H1 (cell line): Measurements from ENCODE around the gene SNAPC3. TPM values are rescaled to one million over a fixed set of nuclear protein-coding genes. Genes with fewer than 3 reads are reported as not detected.

Source experiments
- CTCF ChIA-PET: fragments of 300-600 bp; sonication (Branson Sonifier 250); formaldehyde crosslinking; loops from one replicate; lab custom pipeline; 2021; ENCODE audit not compliant: partially characterized antibody; lab: Charles Lee
- POLR2A ChIA-PET: fragments of 300-600 bp; sonication (Branson Sonifier 250); formaldehyde crosslinking; loops from one replicate; lab custom pipeline; 2021; ENCODE audit warnings: inconsistent platforms; ENCODE audit not compliant: partially characterized antibody; lab: Charles Lee
- DNase-seq, 2 experiments: peaks; one replicate each; pipeline versions ENCODE4 v3.0.0 to v3.0.0-alpha.2; 2010 to 2022; ENCODE audit warnings: low spot score in 2 of 2, low read depth in 1 of 2, mixed read lengths in 1 of 2
- FAIRE-seq: peaks from 2 replicates; lab custom pipeline; 2011; peaks lifted over from hg19 to GRCh38; lab: Jason Lieb, UNC
- H2AFZ ChIP-seq: 2 replicates; pipeline ENCODE4 v1.8.1; 2012; ENCODE audit warnings: low read length, inconsistent platforms
- H2AK5ac ChIP-seq: 2 replicates; pipeline ENCODE4 v1.6.1; 2013; ENCODE audit warnings: low read depth, low read length
- H2BK120ac ChIP-seq: replicated peaks from 2 replicates; pipeline ENCODE3; 2013; ENCODE audit warnings: low read depth, low read length, inconsistent platforms
- H2BK12ac ChIP-seq: 2 replicates; pipeline ENCODE4 v1.6.1; 2013; ENCODE audit warnings: low read depth, low read length
- H2BK15ac ChIP-seq: 2 replicates; pipeline ENCODE4 v1.6.1; 2013; ENCODE audit warnings: low read length
- H2BK20ac ChIP-seq: 2 replicates; pipeline ENCODE4 v1.6.1; 2013; ENCODE audit warnings: low read length
- H2BK5ac ChIP-seq: 2 replicates; pipeline ENCODE4 v1.6.1; 2013; ENCODE audit warnings: low read depth, low read length
- H3K14ac ChIP-seq: 2 replicates; pipeline ENCODE4 v1.6.1; 2013; ENCODE audit warnings: inconsistent platforms; ENCODE audit not compliant: insufficient read length
- H3K18ac ChIP-seq: 2 replicates; pipeline ENCODE4 v1.6.1; 2013; ENCODE audit warnings: low read length; ENCODE audit errors: extremely low read depth
- H3K23ac ChIP-seq: 2 replicates; pipeline ENCODE4 v1.6.1; 2013; ENCODE audit warnings: inconsistent platforms; ENCODE audit not compliant: insufficient read length
- H3K23me2 ChIP-seq: 2 replicates; pipeline ENCODE4 v1.6.1; 2013; ENCODE audit warnings: low read depth, low read length
- H3K27ac ChIP-seq: 2 replicates; pipeline ENCODE4 v1.6.1; 2011; ENCODE audit warnings: low read depth, low read length, inconsistent platforms
- H3K27me3 ChIP-seq, 4 experiments: replicated peaks in 1 of 4; 1 replicate in 1 of 4; 2 replicates in 3 of 4; pipeline versions ENCODE4 v1.6.1 to v1.8.1; 2011 to 2013; ENCODE audit warnings: low read length in 3 of 4, mild to moderate bottlenecking in 3 of 4, inconsistent platforms in 2 of 4, mixed read lengths in 2 of 4, moderate library complexity in 1 of 4; ENCODE audit not compliant: control insufficient read depth in 3 of 4, insufficient read depth in 3 of 4; ENCODE audit errors: extremely low read depth in 1 of 4
- H3K36me3 ChIP-seq, 4 experiments: 2 replicates each; pipeline versions ENCODE4 v1.6.1 to v1.8.1; 2011 to 2013; ENCODE audit warnings: mild to moderate bottlenecking in 4 of 4, low read length in 3 of 4, moderate library complexity in 2 of 4, control low read depth in 1 of 4, inconsistent platforms in 1 of 4; ENCODE audit not compliant: insufficient read depth in 4 of 4, control insufficient read depth in 2 of 4
- H3K4ac ChIP-seq: replicated peaks from 2 replicates; pipeline ENCODE3; 2013; ENCODE audit warnings: low read length, low read depth, mixed read lengths, inconsistent platforms; ENCODE audit not compliant: insufficient read length
- H3K4me1 ChIP-seq, 4 experiments: replicated peaks in 1 of 4; 1 replicate in 1 of 4; 2 replicates in 3 of 4; pipeline versions ENCODE4 v1.6.1 to v1.8.1; 2011 to 2013; ENCODE audit warnings: low read length in 3 of 4, inconsistent platforms in 2 of 4, mixed read lengths in 1 of 4; ENCODE audit not compliant: insufficient read depth in 4 of 4, control insufficient read depth in 3 of 4
- H3K4me2 ChIP-seq, 2 experiments: 2 replicates each; pipeline versions ENCODE4 v1.6.1 to v1.8.1; 2011 to 2013; ENCODE audit warnings: low read depth in 2 of 2, low read length in 2 of 2, control low read depth in 1 of 2, inconsistent platforms in 1 of 2, mild to moderate bottlenecking in 1 of 2; ENCODE audit not compliant: insufficient read depth in 1 of 2
- H3K4me3 ChIP-seq, 4 experiments: fragments of 200-600, 300-600 bp in 1 of 4; sonication (generic), shearing (Covaris generic), sonication (Bioruptor Twin) in 1 of 4; 2 replicates each; pipeline versions ENCODE4 v1.5.1 to v1.8.1; 2011 to 2016; ENCODE audit warnings: low read length in 4 of 4, low read depth in 3 of 4, control low read depth in 2 of 4, inconsistent platforms in 2 of 4, mild to moderate bottlenecking in 2 of 4, mixed read lengths in 1 of 4, moderate library complexity in 1 of 4; ENCODE audit not compliant: insufficient read depth in 2 of 4; ENCODE audit errors: extremely low read depth in 1 of 4
- H3K56ac ChIP-seq: replicated peaks from 2 replicates; pipeline ENCODE3; 2013; ENCODE audit warnings: low read depth, mild to moderate bottlenecking, mixed read lengths, low read length, inconsistent platforms; ENCODE audit not compliant: insufficient read length
- H3K79me1 ChIP-seq: 2 replicates; pipeline ENCODE4 v1.6.1; 2013; ENCODE audit warnings: low read depth, low read length, control low read depth
- H3K79me2 ChIP-seq, 2 experiments: 2 replicates each; pipeline versions ENCODE4 v1.6.1 to v1.8.1; 2012 to 2013; ENCODE audit warnings: low read length in 2 of 2, mild to moderate bottlenecking in 2 of 2, inconsistent platforms in 1 of 2; ENCODE audit not compliant: insufficient read depth in 2 of 2, control insufficient read depth in 1 of 2
- H3K9ac ChIP-seq, 4 experiments: replicated peaks in 1 of 4; 1 replicate in 1 of 4; 2 replicates in 3 of 4; pipeline versions ENCODE4 v1.6.1 to v1.8.1; 2011 to 2013; ENCODE audit warnings: low read depth in 3 of 4, low read length in 3 of 4, control low read depth in 2 of 4, mild to moderate bottlenecking in 2 of 4, moderate library complexity in 2 of 4, inconsistent platforms in 1 of 4; ENCODE audit errors: extremely low read depth in 1 of 4
- H3K9me3 ChIP-seq, 2 experiments: 2 replicates each; pipeline versions ENCODE4 v1.6.1 to v1.8.1; 2012 to 2013; ENCODE audit warnings: mild to moderate bottlenecking in 2 of 2, moderate library complexity in 2 of 2, control low read depth in 1 of 2, inconsistent platforms in 1 of 2, low read depth in 1 of 2, low read length in 1 of 2, mixed read lengths in 1 of 2; ENCODE audit not compliant: insufficient read depth in 2 of 2
- H4K20me1 ChIP-seq, 2 experiments: replicated peaks in 1 of 2; 2 replicates each; pipeline versions ENCODE3 to v1.8.1; 2011 to 2013; ENCODE audit warnings: inconsistent platforms in 2 of 2, low read length in 2 of 2, mild to moderate bottlenecking in 1 of 2; ENCODE audit not compliant: insufficient read depth in 2 of 2, control insufficient read depth in 1 of 2
- H4K5ac ChIP-seq: 2 replicates; pipeline ENCODE4 v1.6.1; 2013; ENCODE audit warnings: low read length, low read depth, mixed read lengths, inconsistent platforms; ENCODE audit not compliant: insufficient read length
- H4K8ac ChIP-seq: 2 replicates; pipeline ENCODE4 v1.8.0; 2013; ENCODE audit warnings: mild to moderate bottlenecking, moderate library complexity, low read length, inconsistent platforms; ENCODE audit not compliant: insufficient read depth; ENCODE audit errors: extremely low read depth
- H4K91ac ChIP-seq: replicated peaks from 2 replicates; pipeline ENCODE3; 2013; ENCODE audit warnings: low read length, mixed read lengths, inconsistent platforms; ENCODE audit not compliant: insufficient read length
- ATF3 ChIP-seq: IDR thresholded peaks from 2 replicates; pipeline ENCODE4 v1.6.1; 2011; ENCODE audit warnings: low read depth, mild to moderate bottlenecking, low read length; ENCODE audit not compliant: insufficient read depth
- BRCA1 ChIP-seq: IDR thresholded peaks from 2 replicates; pipeline ENCODE4 v1.6.1; 2012; ENCODE audit warnings: low read depth, low read length, improper control_type of control experiment
- CBX5 ChIP-seq: fragments of 300-800, 300-1000 bp; sonication (generic); IDR thresholded peaks from 2 replicates; pipeline ENCODE4 v1.7.1; 2016; ENCODE audit warnings: antibody characterized with exemption, low read length, low read depth
- CEBPB ChIP-seq: IDR thresholded peaks from 2 replicates; pipeline ENCODE4 v1.6.1; 2012; ENCODE audit warnings: low read depth, low read length
- CTBP2 ChIP-seq: IDR thresholded peaks from 2 replicates; pipeline ENCODE4 v1.7.0; 2011; ENCODE audit warnings: borderline replicate concordance, mild to moderate bottlenecking, moderate library complexity, mixed read lengths, low read length; ENCODE audit not compliant: insufficient read depth, insufficient read length
- NRF1 ChIP-seq: IDR thresholded peaks from 2 replicates; pipeline ENCODE4 v1.6.1; 2011; ENCODE audit warnings: mild to moderate bottlenecking, low read depth, low read length, improper control_type of control experiment
- RXRA ChIP-seq: IDR thresholded peaks from 2 replicates; pipeline ENCODE4 v1.6.1; 2011; ENCODE audit warnings: low read depth, mild to moderate bottlenecking, low read length, moderate library complexity; ENCODE audit not compliant: insufficient read depth
- SRF ChIP-seq: IDR thresholded peaks from 2 replicates; pipeline ENCODE4 v1.6.1; 2011; ENCODE audit warnings: mild to moderate bottlenecking, low read depth, low read length, moderate library complexity
- TAF1 ChIP-seq: IDR thresholded peaks from 2 replicates; pipeline ENCODE4 v1.6.1; 2011; ENCODE audit warnings: mild to moderate bottlenecking, low read depth, low read length
- TAF7 ChIP-seq: optimal IDR thresholded peaks from 2 replicates; pipeline ENCODE3; 2011; ENCODE audit warnings: low read depth, mild to moderate bottlenecking, inconsistent platforms, low read length, moderate library complexity, borderline replicate concordance
- TBP ChIP-seq: IDR thresholded peaks from 2 replicates; pipeline ENCODE4 v1.6.1; 2011; ENCODE audit warnings: low read depth, low read length, improper control_type of control experiment
- WGBS, 2 experiments: shearing (Covaris generic) in 1 of 2; methylation state at CpG; one replicate each; pipeline versions ENCODE4 v1.1.6 to v1.1.7; 2013 to 2015; ENCODE audit warnings: low lambda C conversion rate in 2 of 2, mixed read lengths in 2 of 2, inconsistent platforms in 1 of 2, low coverage in 1 of 2, missing lambda C conversion rate in 1 of 2; ENCODE audit not compliant: insufficient replicate concordance in 2 of 2, insufficient coverage in 1 of 2, insufficient read length in 1 of 2; ENCODE audit errors: extremely low coverage in 1 of 2, missing lambda C conversion rate in 1 of 2; 5-methylcytosine and 5-hydroxymethylcytosine counted together
- polyA plus RNA-seq, 7 experiments: library from polyadenylated mRNA; depleted of rRNA in 3 of 7; stranded (reverse) in 5 of 7; unstranded in 2 of 7; fragments of >200 nt in 5 of 7; fragments of 200-250 nt in 2 of 7; gene quantifications; 1 replicate in 5 of 7; 2 replicates in 1 of 7; 4 replicates in 1 of 7; pipeline versions ENCODE4 v1.2.1 to v1.2.3, GENCODE V29; 2011 to 2013; ENCODE audit warnings: missing spikeins in 2 of 7, mixed read lengths in 2 of 7
- total RNA-seq: library from RNA; stranded (reverse); fragmentation: NEBNext Ultra II Directional; extraction: Animal tissue kit (Norgen Biotek cat#: 25700); gene quantifications from 2 replicates; pipeline ENCODE4 v1.2.1, GENCODE V29; 2021

The SNAPC3 gene
- total and polyA plus RNA-seq, 2 of the 8 experiments (the other 6 are each of a cell fraction or from before 2014, with no cell fraction given), result 11.9 to 25.8 TPM

DNA sequence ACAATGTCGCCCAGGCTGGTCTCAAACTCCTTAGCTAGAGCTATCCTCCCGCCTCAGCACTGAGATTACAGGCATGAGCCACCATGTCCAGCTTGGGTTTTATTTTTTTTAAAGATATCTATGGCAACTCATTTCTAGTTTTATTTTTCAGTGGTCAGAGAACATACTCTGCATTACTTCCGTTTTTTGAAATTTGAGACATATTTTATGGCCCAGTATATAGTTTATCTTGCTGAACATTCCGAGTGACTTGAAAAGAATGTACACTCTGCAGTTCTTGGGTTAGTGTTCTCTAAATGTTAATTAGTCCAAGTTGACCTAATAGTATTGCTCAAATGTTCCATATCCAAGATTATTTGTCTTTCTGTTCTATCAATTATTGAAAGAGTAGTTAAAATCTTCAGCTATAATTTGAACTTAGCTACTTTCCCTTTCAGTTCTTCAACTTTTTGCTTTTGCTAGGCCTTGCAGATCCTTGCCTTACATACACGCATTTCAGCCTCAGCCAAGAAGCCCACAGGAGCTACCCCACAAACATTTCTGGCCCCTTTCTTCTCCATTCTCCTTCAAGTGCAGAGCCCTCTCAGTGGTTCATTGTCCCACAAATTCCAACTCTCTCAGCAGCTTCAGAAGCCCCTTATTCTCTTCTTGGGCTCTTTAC, 22.3 kb upstream of the SNAPC3 start:
- Histone ChIP-seq H3K36me3 (no peaks in the 10 kb centered on the region), H2BK12ac (no peak overlapping the region), H2AFZ (no peak overlapping the region), H2BK15ac (no peak overlapping the region), H3K4me1 (peaks cover 0 to 3% (median 0%) of the 10 kb centered on the region in 4 experiments; a peak in 1 of 7 replicates), H3K4ac (no peak overlapping the region), H3K23me2 (no peaks in the 10 kb centered on the region; the same call in 1 of the 2 replicates), H4K5ac (no peak overlapping the region), H3K9me3 (peaks cover 2 to 6% of the 10 kb centered on the region in 2 experiments; a peak in 2 of 4 replicates), H3K27me3 (no peaks in the 10 kb centered on the region), H3K27ac (no peak overlapping the region), H3K18ac (no peak overlapping the region), H4K20me1 (no peaks in the 10 kb centered on the region), H3K9ac (no peak overlapping the region), H4K8ac (no peak overlapping the region), H3K4me3 (no peak overlapping the region), H3K4me2 (no peak overlapping the region), H3K79me2 (no peaks in the 10 kb centered on the region), H3K79me1 (no peaks in the 10 kb centered on the region), H2AK5ac (no peak overlapping the region), H2BK5ac (no peak overlapping the region), H2BK20ac (no peak overlapping the region), H2BK120ac (no peak overlapping the region), H3K14ac (no peak overlapping the region), H3K23ac (no peak overlapping the region), H3K56ac (no peak overlapping the region), H4K91ac (no peak overlapping the region)
- WGBS, 2 experiments, result 71% methylated on average over 5 of the region's 5 CpGs; no CpG with 5 or more reads in 1 of the 2 experiments
- DNase-seq, result no peak
- CTCF ChIA-PET, result interaction anchor here (0.6 to 1.4 kb wide), 5 partner anchors 43 to 250 kb away, joined by 3 to 6 read pairs (median 5); no protein-coding TSS in a partner anchor
- POLR2A ChIA-PET, result no interaction called here
- FAIRE-seq, result no peak
- TF ChIP-seq TAF1 (no peak), SRF (no peak), TBP (no peak), CEBPB (no peak), CBX5 (no peak), TAF7 (no peak), CTBP2 (no peak), ATF3 (no peak), RXRA (no peak), NRF1 (no peak), BRCA1 (no peak)
